DND-41 (cell line): ENCODE data around the gene ZNF202.

ENCODE experiments used
- CTCF ChIP-seq: IDR thresholded peaks from 2 replicates; pipeline ENCODE4 v1.5.1; 2012; ENCODE audit warnings: borderline replicate concordance, low read length, moderate library complexity, mild to moderate bottlenecking; ENCODE audit not compliant: poor library complexity, severe bottlenecking; ENCODE audit errors: extremely low read depth
- EZH2 ChIP-seq: IDR thresholded peaks from 3 replicates; pipeline ENCODE4 v1.6.1; 2012; ENCODE audit warnings: borderline replicate concordance, low read depth, mild to moderate bottlenecking, moderate library complexity, low read length, inconsistent platforms; ENCODE audit not compliant: severe bottlenecking

DNA sequence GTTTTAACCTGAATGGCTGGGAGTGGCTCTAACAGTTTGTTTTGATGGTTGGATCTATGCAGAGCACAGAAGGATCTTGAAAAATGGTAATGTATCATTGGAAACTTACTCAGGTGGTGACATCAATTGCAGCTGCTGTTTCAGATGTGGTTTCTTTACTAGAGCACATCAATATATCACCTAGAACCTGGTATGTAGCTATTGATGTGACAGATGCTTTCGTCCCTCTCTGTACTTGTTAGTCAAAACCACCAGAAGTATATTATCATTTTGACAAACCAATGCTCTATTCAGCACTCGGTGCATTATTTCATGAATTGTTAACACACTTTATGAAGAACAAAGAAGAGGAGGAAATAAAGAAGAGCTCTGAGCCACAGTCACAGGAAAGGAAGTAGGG, 60.4 kb downstream of the ZNF202 start:
- TF ChIP-seq CTCF (no peak), EZH2 (no peak)
